ENCODE data around the gene TMOD2.

DNA sequence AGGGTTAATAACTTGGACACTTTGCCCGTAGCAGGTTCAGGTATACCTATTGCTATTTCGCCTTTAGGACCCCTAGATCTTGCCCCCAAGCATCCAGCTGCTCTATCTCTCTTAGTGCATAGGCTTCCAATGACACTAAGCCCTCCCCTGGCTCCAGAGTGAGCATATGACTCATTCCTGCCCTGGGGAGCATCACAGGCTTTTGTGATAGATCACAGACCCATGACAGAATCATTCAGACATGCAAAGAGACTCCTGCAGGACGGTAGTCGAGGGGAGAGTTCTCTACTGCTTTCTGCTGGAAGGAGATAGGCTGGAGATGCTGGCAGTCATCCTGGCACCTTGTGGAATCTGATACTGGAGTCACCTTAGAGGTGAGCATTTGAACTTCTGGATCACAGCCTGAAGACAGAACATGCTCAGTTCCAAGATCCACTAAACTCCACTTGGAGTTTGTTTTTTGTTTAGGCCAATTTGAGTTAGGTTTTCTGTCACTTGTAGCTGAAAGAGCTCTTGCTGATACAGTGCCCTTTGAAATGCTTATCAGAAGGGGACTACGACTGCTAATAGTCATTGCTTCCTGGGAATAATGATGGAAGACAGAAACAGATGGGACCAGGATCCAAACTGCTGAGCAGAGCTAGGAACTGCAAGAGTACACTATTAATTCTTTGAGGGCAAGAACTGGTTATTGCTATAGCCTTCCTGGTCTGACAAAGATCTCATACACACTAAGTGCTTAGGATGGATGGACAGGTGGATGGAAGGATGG is 24.9 kb upstream of the TMOD2 start:
- TF ChIP-seq EP300 (IDR thresholded peaks at IDR 0.05): no peak
- no peak for TF ChIP-seq CTCF (IDR thresholded peaks at IDR 0.05)
- no peak for TF ChIP-seq POLR2A (IDR thresholded peaks at IDR 0.05)
- no peak for TF ChIP-seq POLR2AphosphoS5 (IDR thresholded peaks at IDR 0.05)
